Nephron (organoid): ENCODE data around the gene MERTK.

ENCODE experiments used
- H3K27ac Mint-ChIP-seq, 3 experiments: 2 replicates each; pipeline ENCODE4 v1.8.0; 2020; ENCODE audit warnings: mixed read lengths in 3 of 3, mild to moderate bottlenecking in 2 of 3, moderate library complexity in 1 of 3
- H3K27me3 Mint-ChIP-seq: 2 replicates; pipeline ENCODE4 v1.8.0; 2021; ENCODE audit warnings: low read depth, mild to moderate bottlenecking, moderate library complexity, mixed read lengths
- H3K36me3 Mint-ChIP-seq: 2 replicates; pipeline ENCODE4 v1.8.0; 2020; ENCODE audit warnings: low read depth, mixed read lengths
- H3K4me1 Mint-ChIP-seq: 2 replicates; pipeline ENCODE4 v1.8.0; 2020; ENCODE audit warnings: mixed read lengths
- H3K4me3 Mint-ChIP-seq, 3 experiments: 2 replicates each; pipeline ENCODE4 v1.8.0; 2020; ENCODE audit warnings: mild to moderate bottlenecking in 3 of 3, mixed read lengths in 3 of 3, moderate library complexity in 2 of 3
- H3K9me3 Mint-ChIP-seq: 2 replicates; pipeline ENCODE4 v1.8.0; 2020; ENCODE audit warnings: mixed read lengths
- TF ChIP-seq, protein P1 (sequence below), 3 experiments: fragments of 200-600 bp; sonication (generic); IDR thresholded peaks; one replicate each; pipeline ENCODE4 v1.5.0; 2021; ENCODE audit warnings: antibody characterized with exemption in 3 of 3; ENCODE audit not compliant: unreplicated experiment in 3 of 3

Gene MERTK

GRCh38 chr2:112021290-112021689 is 122.9 kb downstream of the MERTK start:
- H3K9me3 Mint-ChIP-seq = no peaks in the 10 kb centered on the region
- H3K27me3 Mint-ChIP-seq = no peaks in the 10 kb centered on the region
- H3K27ac Mint-ChIP-seq = no peak overlapping the region
- TF ChIP-seq, protein P1, sequence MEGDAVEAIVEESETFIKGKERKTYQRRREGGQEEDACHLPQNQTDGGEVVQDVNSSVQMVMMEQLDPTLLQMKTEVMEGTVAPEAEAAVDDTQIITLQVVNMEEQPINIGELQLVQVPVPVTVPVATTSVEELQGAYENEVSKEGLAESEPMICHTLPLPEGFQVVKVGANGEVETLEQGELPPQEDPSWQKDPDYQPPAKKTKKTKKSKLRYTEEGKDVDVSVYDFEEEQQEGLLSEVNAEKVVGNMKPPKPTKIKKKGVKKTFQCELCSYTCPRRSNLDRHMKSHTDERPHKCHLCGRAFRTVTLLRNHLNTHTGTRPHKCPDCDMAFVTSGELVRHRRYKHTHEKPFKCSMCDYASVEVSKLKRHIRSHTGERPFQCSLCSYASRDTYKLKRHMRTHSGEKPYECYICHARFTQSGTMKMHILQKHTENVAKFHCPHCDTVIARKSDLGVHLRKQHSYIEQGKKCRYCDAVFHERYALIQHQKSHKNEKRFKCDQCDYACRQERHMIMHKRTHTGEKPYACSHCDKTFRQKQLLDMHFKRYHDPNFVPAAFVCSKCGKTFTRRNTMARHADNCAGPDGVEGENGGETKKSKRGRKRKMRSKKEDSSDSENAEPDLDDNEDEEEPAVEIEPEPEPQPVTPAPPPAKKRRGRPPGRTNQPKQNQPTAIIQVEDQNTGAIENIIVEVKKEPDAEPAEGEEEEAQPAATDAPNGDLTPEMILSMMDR (IDR thresholded peaks at IDR 0.05; ENCODE audit: unreplicated experiment in 3 of 3) = no peak
- H3K4me1 Mint-ChIP-seq = no peaks in the 10 kb centered on the region
- H3K4me3 Mint-ChIP-seq = no peak overlapping the region
- H3K36me3 Mint-ChIP-seq = peaks cover 63% of the 10 kb centered on the region

DNA sequence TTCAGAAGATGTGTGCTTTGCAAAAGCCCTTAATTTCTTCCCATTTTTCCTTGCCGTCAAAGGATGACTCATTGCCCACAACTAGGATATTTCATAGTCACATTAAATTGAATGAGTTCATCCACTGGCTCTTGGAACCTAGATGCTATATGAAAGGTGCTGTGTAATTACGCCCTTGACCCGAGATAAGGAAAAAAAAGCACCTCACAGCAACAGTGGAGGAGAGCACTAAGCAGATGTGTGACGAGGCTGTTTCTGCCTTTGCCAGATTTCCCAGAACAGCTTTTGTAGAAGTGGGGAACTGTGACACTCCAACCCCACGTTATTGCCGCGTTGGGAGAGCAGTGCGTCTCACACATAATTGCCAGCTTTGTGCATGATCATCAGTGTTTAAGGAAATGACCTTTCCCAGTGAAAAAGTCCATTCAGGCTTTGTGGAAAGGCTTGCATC is 123.4 kb downstream of the MERTK start:
- Mint-ChIP-seq H3K4me3 (no peak overlapping the region), H3K36me3 (peaks cover 63% of the 10 kb centered on the region), H3K4me1 (no peaks in the 10 kb centered on the region), H3K9me3 (no peaks in the 10 kb centered on the region), H3K27ac (no peak overlapping the region), H3K27me3 (no peaks in the 10 kb centered on the region)
- TF ChIP-seq, protein P1 (IDR thresholded peaks at IDR 0.05; ENCODE audit: unreplicated experiment in 3 of 3) = no peak

GRCh38 chr2:112023707-112024106 is 125.3 kb downstream of the MERTK start:
- Mint-ChIP-seq H3K4me3 (no peak overlapping the region), H3K36me3 (peaks cover 61% of the 10 kb centered on the region), H3K4me1 (no peaks in the 10 kb centered on the region), H3K27ac (no peak overlapping the region), H3K9me3 (no peaks in the 10 kb centered on the region), H3K27me3 (no peaks in the 10 kb centered on the region)
- TF ChIP-seq, protein P1 (IDR thresholded peaks at IDR 0.05; ENCODE audit: unreplicated experiment in 3 of 3) = no peak

- Mint-ChIP-seq H3K36me3 (peaks cover 60% of the 10 kb centered on the region), H3K27me3 (no peaks in the 10 kb centered on the region), H3K4me1 (no peaks in the 10 kb centered on the region), H3K9me3 (no peaks in the 10 kb centered on the region), H3K4me3 (no peak overlapping the region), H3K27ac (no peak overlapping the region)
- TF ChIP-seq, protein P1 (IDR thresholded peaks at IDR 0.05; ENCODE audit: unreplicated experiment in 3 of 3) = no peak
Observed at GRCh38 chr2:112024231-112024630, 125.8 kb downstream of the MERTK start.

DNA sequence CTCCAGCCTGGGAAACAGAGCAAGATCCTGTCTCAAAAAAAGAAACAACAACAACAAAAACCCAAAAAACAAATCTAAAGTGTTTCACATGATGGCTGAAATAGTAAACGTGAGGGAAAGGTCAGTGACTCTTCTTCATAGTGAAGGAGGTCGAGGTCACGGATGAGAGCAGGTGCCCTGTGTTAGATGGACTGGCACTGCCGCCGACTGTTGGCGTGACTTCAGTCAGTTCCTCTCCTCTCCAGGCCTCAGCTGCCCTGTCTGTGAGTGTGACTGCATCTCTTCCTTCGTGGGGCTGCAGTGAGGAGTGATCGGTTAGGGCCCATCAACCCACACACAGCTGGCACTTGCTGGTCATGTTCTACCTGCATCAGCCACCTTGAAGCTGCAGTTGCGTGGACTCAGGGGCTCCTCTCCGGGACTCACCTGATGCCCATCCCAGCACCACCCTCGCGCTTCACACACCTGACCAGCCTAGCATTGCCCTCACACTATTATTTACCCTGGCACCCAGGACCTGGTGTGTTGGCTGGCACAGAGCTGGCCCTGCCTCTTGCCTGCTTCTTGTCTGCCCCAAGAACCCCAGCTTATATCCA is 126.6 kb downstream of the MERTK start:
- TF ChIP-seq, protein P1 (IDR thresholded peaks at IDR 0.05; ENCODE audit: unreplicated experiment in 3 of 3) = no peak
- H3K27me3 Mint-ChIP-seq = no peaks in the 10 kb centered on the region
- H3K4me3 Mint-ChIP-seq = no peak overlapping the region
- H3K36me3 Mint-ChIP-seq = peaks cover 62% of the 10 kb centered on the region
- no peaks in the 10 kb centered on the region for H3K9me3 Mint-ChIP-seq
- no peak overlapping the region for H3K27ac Mint-ChIP-seq
- no peaks in the 10 kb centered on the region for H3K4me1 Mint-ChIP-seq

DNA sequence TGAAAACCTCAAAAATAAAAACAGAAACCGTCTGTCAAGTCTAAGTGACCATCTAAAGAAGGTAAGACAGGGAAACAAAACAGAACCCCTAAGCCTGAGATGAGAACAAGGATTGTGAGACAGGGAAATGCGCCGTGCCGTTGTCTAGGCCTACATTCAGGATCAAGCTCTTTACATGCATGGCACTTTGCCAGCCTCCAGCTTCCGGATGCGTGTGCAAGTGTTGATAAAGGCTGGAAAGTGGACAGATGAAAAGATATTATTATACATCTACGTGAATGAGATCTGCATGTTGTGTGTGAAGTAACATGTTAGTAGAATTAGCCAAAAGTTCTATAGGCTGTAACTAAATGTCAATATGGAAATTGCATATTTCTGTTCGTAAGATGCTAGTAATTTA is 128.1 kb downstream of the MERTK start:
- Mint-ChIP-seq H3K27me3 (no peaks in the 10 kb centered on the region), H3K4me3 (no peak overlapping the region), H3K36me3 (peaks cover 56% of the 10 kb centered on the region), H3K27ac (no peak overlapping the region), H3K9me3 (no peaks in the 10 kb centered on the region), H3K4me1 (peaks cover 1% of the 10 kb centered on the region)
- TF ChIP-seq, protein P1 (IDR thresholded peaks at IDR 0.05; ENCODE audit: unreplicated experiment in 3 of 3) = no peak
